ENCODE measurements around the gene CBLC. TPM values are rescaled to one million over a fixed set of nuclear protein-coding genes. Genes with fewer than 3 reads are reported as not detected.

Gene CBLC
- total RNA-seq, 1 experiment from 2014 or later, result 25.4 TPM

DNA sequence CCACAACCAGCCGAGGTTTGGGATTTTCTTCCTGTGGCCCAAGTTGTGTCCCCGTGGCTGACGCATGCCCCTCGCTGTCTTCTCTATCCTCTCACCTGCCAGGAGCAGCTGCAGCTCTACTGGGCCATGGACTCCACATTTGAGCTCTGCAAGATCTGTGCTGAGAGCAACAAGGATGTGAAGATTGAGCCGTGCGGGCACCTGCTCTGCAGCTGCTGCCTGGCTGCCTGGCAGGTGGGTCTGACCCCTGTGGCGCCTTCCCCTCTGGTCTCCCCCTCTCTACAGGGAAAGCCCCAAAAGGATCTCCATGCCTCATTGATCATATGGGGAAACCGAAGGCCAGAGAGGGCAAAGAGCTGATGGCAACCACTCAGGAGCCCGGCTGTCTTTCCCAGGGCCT, 14.6 kb downstream of the CBLC start:
- no peaks in the 10 kb centered on the region for H4K20me1 ChIP-seq (ENCODE audit: low read length)
- CTCF ChIA-PET, result no interaction called here
- no peaks in the 10 kb centered on the region for H3K27me3 ChIP-seq (ENCODE audit: low read length)
- no peaks in the 10 kb centered on the region for H3K9me2 ChIP-seq (replicated peaks; ENCODE audit: low read length)
- no peak overlapping the region for H3K27ac ChIP-seq (ENCODE audit: low read length)
- no peaks in the 10 kb centered on the region for H3K9me3 ChIP-seq (ENCODE audit: low read length)
- ATAC-seq (no peak), DNase-seq (no peak)
- no peak overlapping the region for H3K4me3 ChIP-seq (ENCODE audit: low read length)
- POLR2A ChIA-PET (ENCODE audit: unreplicated experiment), result interaction anchor here (0.6 kb wide), 1 partner anchor 115 kb away, joined by 4 read pairs; no protein-coding TSS in a partner anchor
- no peak overlapping the region for H3K4me2 ChIP-seq (ENCODE audit: low read length)
- H3K36me3 ChIP-seq (ENCODE audit: low read depth, low read length), result no peaks in the 10 kb centered on the region
- intact Hi-C loops (cut with micrococcal nuclease), result no loop called here
- no peaks in the 10 kb centered on the region for H3F3A ChIP-seq (ENCODE audit: low read length, unreplicated experiment)
- TF ChIP-seq EZH2 (IDR thresholded peaks at IDR 0.05; ENCODE audit: low read length, unreplicated experiment), result no peak
- TF ChIP-seq EZH2phosphoT487 (IDR thresholded peaks at IDR 0.05; ENCODE audit: borderline replicate concordance, low read length), result no peak
- TF ChIP-seq, protein P1, sequence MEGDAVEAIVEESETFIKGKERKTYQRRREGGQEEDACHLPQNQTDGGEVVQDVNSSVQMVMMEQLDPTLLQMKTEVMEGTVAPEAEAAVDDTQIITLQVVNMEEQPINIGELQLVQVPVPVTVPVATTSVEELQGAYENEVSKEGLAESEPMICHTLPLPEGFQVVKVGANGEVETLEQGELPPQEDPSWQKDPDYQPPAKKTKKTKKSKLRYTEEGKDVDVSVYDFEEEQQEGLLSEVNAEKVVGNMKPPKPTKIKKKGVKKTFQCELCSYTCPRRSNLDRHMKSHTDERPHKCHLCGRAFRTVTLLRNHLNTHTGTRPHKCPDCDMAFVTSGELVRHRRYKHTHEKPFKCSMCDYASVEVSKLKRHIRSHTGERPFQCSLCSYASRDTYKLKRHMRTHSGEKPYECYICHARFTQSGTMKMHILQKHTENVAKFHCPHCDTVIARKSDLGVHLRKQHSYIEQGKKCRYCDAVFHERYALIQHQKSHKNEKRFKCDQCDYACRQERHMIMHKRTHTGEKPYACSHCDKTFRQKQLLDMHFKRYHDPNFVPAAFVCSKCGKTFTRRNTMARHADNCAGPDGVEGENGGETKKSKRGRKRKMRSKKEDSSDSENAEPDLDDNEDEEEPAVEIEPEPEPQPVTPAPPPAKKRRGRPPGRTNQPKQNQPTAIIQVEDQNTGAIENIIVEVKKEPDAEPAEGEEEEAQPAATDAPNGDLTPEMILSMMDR (conservative IDR thresholded peaks at IDR 0.05; ENCODE audit: low read depth, low read length), result no peak
- no TSS peak for BruUV-seq (replicated peaks)
- no peaks in the 10 kb centered on the region for H3K79me2 ChIP-seq (ENCODE audit: low read length)
- H3K4me1 ChIP-seq (ENCODE audit: insufficient read depth, low read length), result peaks cover 13% of the 10 kb centered on the region
- H3K9ac ChIP-seq (ENCODE audit: low read length), result no peak overlapping the region
- no peak overlapping the region for H2AFZ ChIP-seq (ENCODE audit: low read length)

DNA sequence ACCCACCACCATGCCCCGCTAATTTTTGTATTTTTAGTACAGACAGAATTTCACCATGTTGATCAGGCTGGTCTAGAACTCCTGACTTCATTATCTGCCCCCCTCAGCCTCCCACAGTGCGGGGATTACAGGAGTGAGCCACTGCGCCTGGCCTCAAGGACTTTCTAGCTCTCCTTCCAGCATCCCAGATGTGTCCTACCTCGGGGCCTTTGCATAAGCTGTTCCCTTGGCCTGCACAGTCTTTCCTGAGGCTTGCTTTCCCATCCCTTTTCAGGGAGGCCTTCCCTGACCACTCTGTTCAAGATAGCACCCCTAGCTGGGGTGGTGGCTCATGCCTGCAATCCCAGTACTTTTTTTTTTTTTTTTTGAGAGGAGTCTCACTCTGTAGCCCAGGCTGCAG, 16.9 kb downstream of the CBLC start:
- intact Hi-C loops (cut with micrococcal nuclease), result no loop called here
- no peaks in the 10 kb centered on the region for H3K79me2 ChIP-seq (ENCODE audit: low read length)
- no peak overlapping the region for H3K4me2 ChIP-seq (ENCODE audit: low read length)
- no peaks in the 10 kb centered on the region for H3K9me3 ChIP-seq (ENCODE audit: low read length)
- H4K20me1 ChIP-seq (ENCODE audit: low read length), result no peaks in the 10 kb centered on the region
- no peak overlapping the region for H3K4me3 ChIP-seq (ENCODE audit: low read length)
- no peaks in the 10 kb centered on the region for H3K9me2 ChIP-seq (replicated peaks; ENCODE audit: low read length)
- H3F3A ChIP-seq (ENCODE audit: low read length, unreplicated experiment), result no peaks in the 10 kb centered on the region
- BruUV-seq (replicated peaks), result no TSS peak
- peaks cover 5% of the 10 kb centered on the region; the same call in 1 of the 2 replicates for H3K36me3 ChIP-seq (ENCODE audit: low read depth, low read length)
- H3K27ac ChIP-seq (ENCODE audit: low read length), result no peak overlapping the region
- TF ChIP-seq, protein P1 (conservative IDR thresholded peaks at IDR 0.05; ENCODE audit: low read depth, low read length), result no peak
- TF ChIP-seq EZH2phosphoT487 (IDR thresholded peaks at IDR 0.05; ENCODE audit: borderline replicate concordance, low read length) (no peak), EZH2 (IDR thresholded peaks at IDR 0.05; ENCODE audit: low read length, unreplicated experiment) (no peak)
- no peaks in the 10 kb centered on the region for H3K27me3 ChIP-seq (ENCODE audit: low read length)
- ChIA-PET POLR2A (ENCODE audit: unreplicated experiment) (interaction anchor here (0.7 kb wide), 1 partner anchor 9 kb away, joined by 32 read pairs; no protein-coding TSS in a partner anchor), CTCF (no interaction called here)
- ATAC-seq (no peak), DNase-seq (no peak)
- no peak overlapping the region for H2AFZ ChIP-seq (ENCODE audit: low read length)
- H3K4me1 ChIP-seq (ENCODE audit: insufficient read depth, low read length), result peaks cover 19% of the 10 kb centered on the region
- H3K9ac ChIP-seq (ENCODE audit: low read length), result no peak overlapping the region

DNA sequence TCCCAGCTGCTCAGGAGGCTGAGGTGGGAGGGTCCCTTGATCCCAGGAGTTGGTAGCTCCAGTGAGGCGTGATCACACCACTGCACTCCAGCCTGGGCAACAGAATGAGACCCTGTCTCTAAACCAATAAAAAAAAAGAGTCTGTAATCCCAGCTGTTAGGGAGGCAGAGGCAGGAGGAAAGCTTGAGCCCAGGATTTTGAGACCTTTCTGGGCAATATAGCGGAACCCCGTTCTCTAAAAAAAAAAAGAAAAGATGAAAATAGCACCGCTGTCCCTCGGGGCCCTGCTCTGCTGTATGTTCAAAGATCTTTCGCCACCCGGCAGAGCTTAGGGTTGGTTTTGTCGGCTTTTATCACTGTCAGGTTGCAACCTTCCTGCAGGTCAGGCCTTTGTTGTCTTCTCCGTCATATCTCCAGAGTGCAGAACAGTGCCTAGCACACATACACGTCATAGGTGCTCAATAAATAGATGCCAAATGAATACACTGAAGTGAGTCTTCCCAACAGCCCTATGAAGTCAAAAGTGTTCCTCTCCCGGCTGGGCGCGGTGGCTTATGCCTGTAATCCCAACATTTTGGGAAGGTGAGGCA, 17.8 kb downstream of the CBLC start:
- H3K4me1 ChIP-seq (ENCODE audit: insufficient read depth, low read length), result peaks cover 19% of the 10 kb centered on the region
- no peak overlapping the region for H2AFZ ChIP-seq (ENCODE audit: low read length)
- no peak overlapping the region for H3K4me3 ChIP-seq (ENCODE audit: low read length)
- H3K9ac ChIP-seq (ENCODE audit: low read length), result no peak overlapping the region
- no peaks in the 10 kb centered on the region for H3K27me3 ChIP-seq (ENCODE audit: low read length)
- DNase-seq, result no peak
- no peaks in the 10 kb centered on the region for H3K9me3 ChIP-seq (ENCODE audit: low read length)
- no peak for ATAC-seq
- H3F3A ChIP-seq (ENCODE audit: low read length, unreplicated experiment), result no peaks in the 10 kb centered on the region
- no peak overlapping the region for H3K4me2 ChIP-seq (ENCODE audit: low read length)
- H4K20me1 ChIP-seq (ENCODE audit: low read length), result no peaks in the 10 kb centered on the region
- no TSS peak for BruUV-seq (replicated peaks)
- H3K36me3 ChIP-seq (ENCODE audit: low read depth, low read length), result peaks cover 5% of the 10 kb centered on the region; the same call in 1 of the 2 replicates
- POLR2A ChIA-PET (ENCODE audit: unreplicated experiment), result interaction anchor here (0.7 kb wide), 1 partner anchor 10 kb away, joined by 32 read pairs; no protein-coding TSS in a partner anchor
- CTCF ChIA-PET, result interaction anchor here (0.5 kb wide), 1 partner anchor 99 kb away, joined by 12 read pairs; no protein-coding TSS in a partner anchor
- no peaks in the 10 kb centered on the region for H3K79me2 ChIP-seq (ENCODE audit: low read length)
- TF ChIP-seq EZH2 (IDR thresholded peaks at IDR 0.05; ENCODE audit: low read length, unreplicated experiment) (no peak), EZH2phosphoT487 (IDR thresholded peaks at IDR 0.05; ENCODE audit: borderline replicate concordance, low read length) (no peak)
- TF ChIP-seq, protein P1 (conservative IDR thresholded peaks at IDR 0.05; ENCODE audit: low read depth, low read length), result no peak
- H3K27ac ChIP-seq (ENCODE audit: low read length), result no peak overlapping the region
- intact Hi-C loops (cut with micrococcal nuclease), result no loop called here
- H3K9me2 ChIP-seq (replicated peaks; ENCODE audit: low read length), result no peaks in the 10 kb centered on the region
